IMR-90 (cell line): Measurements from ENCODE around the gene APPL2. TPM values are rescaled to one million over a fixed set of nuclear protein-coding genes. Genes with fewer than 3 reads are reported as not detected.

Experiments used
- ATAC-seq: fragments of 200-7000 bp; cut with Tn5 transposase; 2 replicates; pipeline ENCODE4 v1.9.1; 2020; ENCODE audit warnings: low read depth, mild to moderate bottlenecking, moderate library complexity
- BruUV-seq: library from RNA; stranded (reverse); fragments of 400-500 nt; replicated peaks from 2 replicates; lab custom pipeline; 2021; lab: Mats Ljungman, UMichigan
- CTCF ChIA-PET: fragments of 300-600 bp; formaldehyde crosslinking; extraction: SDS; loops from one replicate; lab custom pipeline; 2021; ENCODE audit warnings: antibody characterized with exemption; lab: Yijun Ruan, JAX
- POLR2A ChIA-PET: fragments of 300-600 bp; sonication (Branson Sonifier 250); formaldehyde crosslinking; loops from one replicate; lab custom pipeline; 2022; ENCODE audit warnings: antibody characterized with exemption; ENCODE audit not compliant: unreplicated experiment; lab: Charles Lee
- DNase-seq: peaks from one replicate; pipeline ENCODE4 v3.0.0; 2013
- H2AFZ ChIP-seq: replicated peaks from 2 replicates; pipeline ENCODE3; 2013; ENCODE audit warnings: low read length, mild to moderate bottlenecking; ENCODE audit not compliant: poor library complexity
- H2AK5ac ChIP-seq: 2 replicates; pipeline ENCODE4 v1.6.1; 2013; ENCODE audit warnings: low read depth, low read length, inconsistent platforms
- H2AK9ac ChIP-seq: replicated peaks from 2 replicates; pipeline ENCODE3; 2013; ENCODE audit warnings: mild to moderate bottlenecking, low read depth, low read length, moderate library complexity; ENCODE audit not compliant: poor library complexity
- H2BK120ac ChIP-seq: 2 replicates; pipeline ENCODE4 v1.6.1; 2013; ENCODE audit warnings: low read depth, low read length, inconsistent platforms
- H2BK15ac ChIP-seq: 3 replicates; pipeline ENCODE4 v1.6.1; 2013; ENCODE audit warnings: low read depth, low read length, inconsistent platforms
- H2BK20ac ChIP-seq: 2 replicates; pipeline ENCODE4 v1.6.1; 2013; ENCODE audit warnings: low read depth, mild to moderate bottlenecking, inconsistent platforms, low read length, moderate library complexity
- H2BK5ac ChIP-seq: 2 replicates; pipeline ENCODE4 v1.6.1; 2013; ENCODE audit warnings: mild to moderate bottlenecking, low read depth, low read length, inconsistent platforms; ENCODE audit not compliant: poor library complexity, severe bottlenecking
- H3K14ac ChIP-seq: replicated peaks from 2 replicates; pipeline ENCODE4 v1.6.1; 2013; ENCODE audit warnings: low read depth, low read length, inconsistent platforms
- H3K18ac ChIP-seq: 2 replicates; pipeline ENCODE4 v1.6.1; 2013; ENCODE audit warnings: low read depth, low read length, control low read depth
- H3K23ac ChIP-seq: 2 replicates; pipeline ENCODE4 v1.6.1; 2013; ENCODE audit warnings: low read depth, low read length, inconsistent platforms
- H3K27ac ChIP-seq: 2 replicates; pipeline ENCODE4 v1.5.1; 2013; ENCODE audit warnings: mild to moderate bottlenecking, control low read depth, low read length; ENCODE audit not compliant: insufficient read depth
- H3K27me3 ChIP-seq: 2 replicates; pipeline ENCODE4 v1.6.1; 2013; ENCODE audit warnings: low read length; ENCODE audit not compliant: control insufficient read depth, insufficient read depth
- H3K36me3 ChIP-seq: 2 replicates; pipeline ENCODE4 v1.6.1; 2013; ENCODE audit warnings: low read length, mixed read lengths; ENCODE audit not compliant: control insufficient read depth, insufficient read depth
- H3K4ac ChIP-seq: 2 replicates; pipeline ENCODE4 v1.6.1; 2013; ENCODE audit warnings: low read depth, low read length, inconsistent platforms
- H3K4me1 ChIP-seq: 2 replicates; pipeline ENCODE4 v1.6.1; 2013; ENCODE audit warnings: low read length, mixed read lengths; ENCODE audit not compliant: control insufficient read depth, insufficient read depth
- H3K4me2 ChIP-seq: 2 replicates; pipeline ENCODE4 v1.6.1; 2013; ENCODE audit warnings: low read depth, mild to moderate bottlenecking, control low read depth, low read length, moderate library complexity
- H3K4me3 ChIP-seq: 2 replicates; pipeline ENCODE4 v1.5.1; 2013; ENCODE audit warnings: low read depth, mild to moderate bottlenecking, control low read depth, low read length, moderate library complexity; ENCODE audit not compliant: insufficient read depth
- H3K56ac ChIP-seq: 2 replicates; pipeline ENCODE4 v1.6.1; 2013; ENCODE audit warnings: low read length, inconsistent platforms; ENCODE audit not compliant: insufficient read depth; ENCODE audit errors: extremely low read depth
- H3K79me1 ChIP-seq, 2 experiments: 2 replicates each; pipeline ENCODE4 v1.6.1; 2013; ENCODE audit warnings: low read length in 2 of 2, inconsistent platforms in 1 of 2, low read depth in 1 of 2
- H3K9ac ChIP-seq: 2 replicates; pipeline ENCODE4 v1.6.1; 2013; ENCODE audit warnings: low read depth, low read length, control low read depth
- H3K9me1 ChIP-seq: 2 replicates; pipeline ENCODE4 v1.6.1; 2013; ENCODE audit warnings: low read length, inconsistent platforms; ENCODE audit not compliant: insufficient read depth
- H3K9me3 ChIP-seq: 2 replicates; pipeline ENCODE4 v1.6.1; 2013; ENCODE audit warnings: low read length; ENCODE audit not compliant: control insufficient read depth, insufficient read depth
- H4K20me1 ChIP-seq: 2 replicates; pipeline ENCODE4 v1.6.1; 2013; ENCODE audit warnings: low read length, inconsistent platforms; ENCODE audit not compliant: insufficient read depth
- H4K5ac ChIP-seq: 2 replicates; pipeline ENCODE4 v1.6.1; 2013; ENCODE audit warnings: mild to moderate bottlenecking, low read depth, low read length, control low read depth
- H4K8ac ChIP-seq, 2 experiments: 2 replicates each; pipeline ENCODE4 v1.6.1; 2013; ENCODE audit warnings: low read depth in 2 of 2, low read length in 2 of 2, control low read depth in 1 of 2, inconsistent platforms in 1 of 2
- H4K91ac ChIP-seq: 2 replicates; pipeline ENCODE4 v1.6.1; 2013; ENCODE audit warnings: low read depth, low read length, inconsistent platforms; ENCODE audit not compliant: insufficient read depth
- BHLHE40 ChIP-seq: fragments of 150-350 bp; IDR thresholded peaks from 2 replicates; pipeline ENCODE4 v1.6.1; 2016; ENCODE audit warnings: mild to moderate bottlenecking, low read depth, low read length
- CEBPB ChIP-seq: IDR thresholded peaks from 2 replicates; pipeline ENCODE4 v1.6.1; 2012; ENCODE audit warnings: low read depth, low read length, improper control_type of control experiment
- CHD1 ChIP-seq: IDR thresholded peaks from 2 replicates; pipeline ENCODE4 v1.6.1; 2012; ENCODE audit warnings: low read depth, low read length, improper control_type of control experiment
- CTCF ChIP-seq: conservative IDR thresholded peaks from 2 replicates; pipeline ENCODE4 v1.5.1; 2012; ENCODE audit warnings: mild to moderate bottlenecking, low read depth, low read length, improper control_type of control experiment
- ELK1 ChIP-seq: fragments of 150-350 bp; IDR thresholded peaks from 2 replicates; pipeline ENCODE4 v1.6.1; 2016; ENCODE audit warnings: low read depth, mild to moderate bottlenecking, low read length, moderate library complexity, borderline replicate concordance
- FOS ChIP-seq: fragments of 150-350 bp; IDR thresholded peaks from 2 replicates; pipeline ENCODE4 v1.6.1; 2016; ENCODE audit warnings: low read depth, low read length
- MAFK ChIP-seq: IDR thresholded peaks from 2 replicates; pipeline ENCODE4 v1.6.1; 2012; ENCODE audit warnings: low read depth, low read length, improper control_type of control experiment
- MAZ ChIP-seq: IDR thresholded peaks from 2 replicates; pipeline ENCODE4 v1.6.1; 2012; ENCODE audit warnings: low read depth, mild to moderate bottlenecking, low read length, improper control_type of control experiment, moderate library complexity, borderline replicate concordance
- MXI1 ChIP-seq: IDR thresholded peaks from 2 replicates; pipeline ENCODE4 v1.6.1; 2012; ENCODE audit warnings: low read depth, mild to moderate bottlenecking, low read length, moderate library complexity, borderline replicate concordance
- NFE2L2 ChIP-seq: fragments of 150-350 bp; IDR thresholded peaks from 2 replicates; pipeline ENCODE4 v1.6.1; 2016; ENCODE audit warnings: low read depth, mild to moderate bottlenecking, low read length
- POLR2A ChIP-seq: IDR thresholded peaks from 2 replicates; pipeline ENCODE4 v1.6.1; 2012; ENCODE audit warnings: mild to moderate bottlenecking, low read depth, low read length
- RAD21 ChIP-seq: IDR thresholded peaks from 2 replicates; pipeline ENCODE4 v1.6.1; 2012; ENCODE audit warnings: low read length, improper control_type of control experiment
- RCOR1 ChIP-seq: IDR thresholded peaks from 2 replicates; pipeline ENCODE4 v1.6.1; 2012; ENCODE audit warnings: mild to moderate bottlenecking, low read length, improper control_type of control experiment; ENCODE audit not compliant: insufficient replicate concordance
- RFX5 ChIP-seq: IDR thresholded peaks from 2 replicates; pipeline ENCODE4 v1.8.0; 2012; ENCODE audit warnings: low read depth, mild to moderate bottlenecking, low read length, moderate library complexity
- SMC3 ChIP-seq: fragments of 150-350 bp; IDR thresholded peaks from 2 replicates; pipeline ENCODE4 v1.6.1; 2016; ENCODE audit warnings: low read depth, mild to moderate bottlenecking, antibody characterized with exemption, low read length, moderate library complexity
- USF2 ChIP-seq: fragments of 150-350 bp; IDR thresholded peaks from 2 replicates; pipeline ENCODE4 v1.6.1; 2017; ENCODE audit warnings: mild to moderate bottlenecking, antibody characterized with exemption, low read length, low read depth
- WGBS, 2 experiments: methylation state at CpG; one replicate each; pipeline versions ENCODE4 v1.1.5 to v1.1.7; 2013; ENCODE audit warnings: missing lambda C conversion rate in 2 of 2; ENCODE audit not compliant: insufficient read length in 1 of 2; ENCODE audit errors: extremely low coverage in 2 of 2; 5-methylcytosine and 5-hydroxymethylcytosine counted together
- dilution Hi-C: fragments of 300-500 bp; cut with HindIII; formaldehyde crosslinking; loops from one replicate; pipeline ENCODE4 v1.14.3; 2018; ENCODE audit warnings: low sequenced_read_pairs; ENCODE audit not compliant: unreplicated experiment
- in situ Hi-C: fragments of 300-500 bp; cut with MboI; formaldehyde crosslinking; loops from 3 replicates; pipeline ENCODE4 v1.14.3; 2019; ENCODE audit warnings: low sequenced_read_pairs, inconsistent platforms, mixed read lengths
- intact Hi-C: fragments of 100-400 bp; cut with micrococcal nuclease; formaldehyde crosslinking; loops from 2 replicates; pipeline ENCODE4 v1.10.0; 2022
- polyA plus RNA-seq, 3 experiments: library from polyadenylated mRNA; depleted of rRNA; stranded (reverse); fragments of >200 nt; gene quantifications; 2 replicates each; pipeline ENCODE4 v1.2.3, GENCODE V29; 2012; ENCODE audit warnings: low replicate concordance in 1 of 3
- total RNA-seq: library from RNA; depleted of rRNA; stranded (reverse); fragments of >200 nt; gene quantifications from 2 replicates; pipeline ENCODE4 v1.2.3, GENCODE V29; 2012

APPL2 gene
- total and polyA plus RNA-seq, 2 of the 4 experiments (the other 2 are of a cell fraction), result 42.3 to 65.8 TPM

- POLR2A ChIA-PET, result no interaction called here
- TF ChIP-seq SMC3 (no peak), USF2 (no peak), MAZ (no peak), CEBPB (no peak), RAD21 (no peak), MAFK (no peak), NFE2L2 (no peak), ELK1 (no peak), MXI1 (no peak), CTCF (no peak), BHLHE40 (no peak), FOS (no peak), POLR2A (no peak), RCOR1 (no peak), RFX5 (no peak), CHD1 (no peak)
- no peak for ATAC-seq
- no peak overlapping the region for H2BK120ac ChIP-seq
- CTCF ChIA-PET, result no interaction called here
- H3K18ac ChIP-seq, result no peak overlapping the region
- intact Hi-C loops, result no loop called here
- H2AK5ac ChIP-seq, result no peak overlapping the region
- no peak overlapping the region for H3K23ac ChIP-seq
- H2AK9ac ChIP-seq, result no peak overlapping the region
- peaks cover 36% of the 10 kb centered on the region for H3K9me1 ChIP-seq
- H3K4me1 ChIP-seq, result peaks cover 13% of the 10 kb centered on the region
- no peak overlapping the region for H4K91ac ChIP-seq
- H4K20me1 ChIP-seq, result peaks cover 6% of the 10 kb centered on the region; the same call in 1 of the 2 replicates
- no CpG with 5 or more reads among the region's 6 CpGs for WGBS, 2 experiments
- no peak for DNase-seq
- no peaks in the 10 kb centered on the region for H3K27me3 ChIP-seq
- H4K8ac ChIP-seq, result no peak overlapping the region
- H3K4me3 ChIP-seq, result no peak overlapping the region
- dilution Hi-C loops, result no loop called here
- no peak overlapping the region for H2BK20ac ChIP-seq
- no peak overlapping the region for H2BK15ac ChIP-seq
- H2AFZ ChIP-seq, result no peak overlapping the region
- H3K9ac ChIP-seq, result no peak overlapping the region
- in situ Hi-C loops, result loop anchor here (25.0 kb wide), 1 partner anchor 185 kb away; no protein-coding TSS in a partner anchor
- H3K9me3 ChIP-seq, result no peaks in the 10 kb centered on the region
- no peak overlapping the region for H3K14ac ChIP-seq
- H3K79me1 ChIP-seq, result peaks cover 9 to 80% of the 10 kb centered on the region in 2 experiments
- H3K4ac ChIP-seq, result no peak overlapping the region
- peaks cover 74% of the 10 kb centered on the region for H3K36me3 ChIP-seq
- no peak overlapping the region for H2BK5ac ChIP-seq
- H3K4me2 ChIP-seq, result no peak overlapping the region
- BruUV-seq, result no TSS peak
- no peak overlapping the region for H3K56ac ChIP-seq
- no peak overlapping the region for H3K27ac ChIP-seq
- no peak overlapping the region for H4K5ac ChIP-seq
Observed at GRCh38 chr12:105202202-105202601, 33.8 kb downstream of the APPL2 start.
